NOMO-1 (cell line): ENCODE results near the gene HSP90AB1.
A peak's percentile ranks its signal among the peaks of the same experiment; 100 is the strongest.

Experiments used
- DNase-seq, 2 experiments: peaks; one replicate each; lab custom pipeline; 2025; ENCODE audit not compliant: unreplicated experiment in 2 of 2; lab: John Stamatoyannopoulos, UW

HSP90AB1 gene

GRCh38 chr6:44265007-44265721 is 18.3 kb downstream of the HSP90AB1 start, which contains the start of gene NFKBIE:
Gene NFKBIE, minus strand, starts transcription at chr6:44265551. Its CDS starts 205 bp downstream, at chr6:44265346.
- DNase-seq, result peak; percentile 56 to 73

GRCh38 chr6:44265722-44266233 is 18.9 kb downstream of the HSP90AB1 start:
- no peak for DNase-seq

GRCh38 chr6:44266347-44266746 is 19.4 kb downstream of the HSP90AB1 start:
- DNase-seq, result no peak

GRCh38 chr6:44267252-44267651 is 20.4 kb downstream of the HSP90AB1 start:
- DNase-seq, result no peak

GRCh38 chr6:44268095-44268628 is 21.3 kb downstream of the HSP90AB1 start:
- DNase-seq, result peak; percentile 18 to 22

GRCh38 chr6:44269178-44269920 is 22.4 kb downstream of the HSP90AB1 start:
- DNase-seq, result peak in 1 of 2 experiments; percentile 49

GRCh38 chr6:44269921-44270525 is 23.1 kb downstream of the HSP90AB1 start, which contains the start of gene TMEM151B:
Gene TMEM151B, plus strand, starts transcription at chr6:44270450. Its CDS starts 293 bp downstream, at chr6:44270743.
- no peak for DNase-seq

- no peak for DNase-seq
Measured at GRCh38 chr6:44270526-44271405, 23.9 kb downstream of the HSP90AB1 start.

GRCh38 chr6:44271406-44271723 is 24.5 kb downstream of the HSP90AB1 start:
- no peak for DNase-seq

- no peak for DNase-seq
Measured at GRCh38 chr6:44271914-44272313, 25.0 kb downstream of the HSP90AB1 start.

GRCh38 chr6:44272529-44272928 is 25.6 kb downstream of the HSP90AB1 start:
- no peak for DNase-seq

GRCh38 chr6:44272999-44273566 is 26.2 kb downstream of the HSP90AB1 start:
- DNase-seq, result no peak

GRCh38 chr6:44273617-44274016 is 26.7 kb downstream of the HSP90AB1 start:
- DNase-seq, result no peak

GRCh38 chr6:44275271-44275748 is 28.4 kb downstream of the HSP90AB1 start:
- DNase-seq, result no peak

- no peak for DNase-seq
Measured at GRCh38 chr6:44275749-44276648, 29.1 kb downstream of the HSP90AB1 start.

- no peak for DNase-seq
Measured at GRCh38 chr6:44276667-44277640, 30.1 kb downstream of the HSP90AB1 start.

GRCh38 chr6:44277763-44278162 is 30.9 kb downstream of the HSP90AB1 start:
- no peak for DNase-seq

GRCh38 chr6:44278315-44278714 is 31.4 kb downstream of the HSP90AB1 start:
- DNase-seq, result no peak
